Peyer's patch (tissue), 4 donors: ENCODE measurements around the gene KLK7. TPM values are rescaled to one million over a fixed set of nuclear protein-coding genes. Genes with fewer than 3 reads are reported as not detected.

ENCODE experiments used
- DNase-seq, 3 donors: peaks; one replicate each; pipeline ENCODE4 v3.0.0-alpha.2; 2017 to 2019
- H3K27ac ChIP-seq, 4 donors: fragments of 200-600 bp; sonication (generic); one replicate each; pipeline ENCODE4 v1.5.1; 2016 to 2019
- H3K27me3 ChIP-seq, 2 donors: fragments of 200-600 bp; sonication (generic); one replicate each; pipeline ENCODE4 v1.5.1; 2019
- H3K36me3 ChIP-seq, 3 donors: fragments of 200-600 bp; sonication (generic); one replicate each; pipeline ENCODE4 v1.5.1; 2016 to 2019
- H3K4me1 ChIP-seq, 4 donors: fragments of 200-600 bp; sonication (generic); one replicate each; pipeline ENCODE4 v1.5.1; 2016 to 2019
- H3K4me3 ChIP-seq, 4 donors: fragments of 200-600 bp; sonication (generic); 1 replicate in 3 of 4; 2 replicates in 1 of 4; pipeline ENCODE4 v1.5.1; 2016 to 2019; ENCODE audit warnings: mild to moderate bottlenecking in 1 of 4
- H3K9me3 ChIP-seq, 4 donors: fragments of 200-600 bp; sonication (generic); one replicate each; pipeline ENCODE4 v1.5.1; 2016 to 2019; ENCODE audit warnings: mild to moderate bottlenecking in 1 of 4
- POLR2A ChIP-seq, 2 donors: fragments of 450-650 bp; IDR thresholded peaks; one replicate each; pipeline ENCODE4 v1.5.1; 2017; ENCODE audit warnings: antibody characterized with exemption in 2 of 2, mild to moderate bottlenecking in 2 of 2, moderate library complexity in 2 of 2
- total RNA-seq, 4 donors: library from RNA; depleted of rRNA; stranded (reverse); fragments of >200 nt; gene quantifications; one replicate each; pipeline ENCODE4 v1.1.0, GENCODE V29; 2016
- TF ChIP-seq, protein P1 (sequence below), 6 experiments: fragments of 450-650 bp in 4 of 6; fragments of 200-600 bp in 2 of 6; sonication (generic) in 1 of 6; IDR thresholded peaks; one replicate each; pipeline ENCODE4 v1.5.1; 2017 to 2019; ENCODE audit warnings: antibody characterized with exemption in 6 of 6, mild to moderate bottlenecking in 3 of 6, moderate library complexity in 1 of 6

The KLK7 gene
- total RNA-seq, 4 donors from 2014 or later, result 1.2 to 9.9 TPM; not detected in 2

DNA sequence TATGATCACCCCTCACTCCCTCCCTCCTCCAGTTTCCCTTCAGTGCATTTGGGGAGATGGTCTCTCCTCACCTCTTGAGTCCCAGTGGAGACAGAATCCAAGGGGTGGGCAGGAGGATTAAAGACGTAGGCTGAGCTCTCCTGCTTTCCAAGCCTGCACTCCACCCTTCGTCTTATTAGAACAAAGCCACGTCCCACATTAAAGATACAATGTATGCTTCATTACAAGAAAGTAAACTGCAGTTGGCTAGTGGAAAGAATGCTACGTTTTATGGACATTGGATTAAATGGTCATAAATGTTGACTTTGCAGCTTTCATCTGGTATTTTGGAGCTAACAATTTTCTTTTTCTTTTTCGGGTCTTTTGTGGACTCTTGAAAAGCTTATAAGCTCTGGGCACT is 44.2 kb upstream of the KLK7 start:
- Histone ChIP-seq H3K4me1 (no peaks in the 10 kb centered on the region), H3K9me3 (no peaks in the 10 kb centered on the region), H3K27me3 (no peaks in the 10 kb centered on the region), H3K36me3 (no peaks in the 10 kb centered on the region), H3K4me3 (no peak overlapping the region), H3K27ac (no peak overlapping the region)
- no peak for DNase-seq
- TF ChIP-seq POLR2A (IDR thresholded peaks at IDR 0.05), result no peak
- TF ChIP-seq, protein P1, sequence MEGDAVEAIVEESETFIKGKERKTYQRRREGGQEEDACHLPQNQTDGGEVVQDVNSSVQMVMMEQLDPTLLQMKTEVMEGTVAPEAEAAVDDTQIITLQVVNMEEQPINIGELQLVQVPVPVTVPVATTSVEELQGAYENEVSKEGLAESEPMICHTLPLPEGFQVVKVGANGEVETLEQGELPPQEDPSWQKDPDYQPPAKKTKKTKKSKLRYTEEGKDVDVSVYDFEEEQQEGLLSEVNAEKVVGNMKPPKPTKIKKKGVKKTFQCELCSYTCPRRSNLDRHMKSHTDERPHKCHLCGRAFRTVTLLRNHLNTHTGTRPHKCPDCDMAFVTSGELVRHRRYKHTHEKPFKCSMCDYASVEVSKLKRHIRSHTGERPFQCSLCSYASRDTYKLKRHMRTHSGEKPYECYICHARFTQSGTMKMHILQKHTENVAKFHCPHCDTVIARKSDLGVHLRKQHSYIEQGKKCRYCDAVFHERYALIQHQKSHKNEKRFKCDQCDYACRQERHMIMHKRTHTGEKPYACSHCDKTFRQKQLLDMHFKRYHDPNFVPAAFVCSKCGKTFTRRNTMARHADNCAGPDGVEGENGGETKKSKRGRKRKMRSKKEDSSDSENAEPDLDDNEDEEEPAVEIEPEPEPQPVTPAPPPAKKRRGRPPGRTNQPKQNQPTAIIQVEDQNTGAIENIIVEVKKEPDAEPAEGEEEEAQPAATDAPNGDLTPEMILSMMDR (IDR thresholded peaks at IDR 0.05), result no peak

DNA sequence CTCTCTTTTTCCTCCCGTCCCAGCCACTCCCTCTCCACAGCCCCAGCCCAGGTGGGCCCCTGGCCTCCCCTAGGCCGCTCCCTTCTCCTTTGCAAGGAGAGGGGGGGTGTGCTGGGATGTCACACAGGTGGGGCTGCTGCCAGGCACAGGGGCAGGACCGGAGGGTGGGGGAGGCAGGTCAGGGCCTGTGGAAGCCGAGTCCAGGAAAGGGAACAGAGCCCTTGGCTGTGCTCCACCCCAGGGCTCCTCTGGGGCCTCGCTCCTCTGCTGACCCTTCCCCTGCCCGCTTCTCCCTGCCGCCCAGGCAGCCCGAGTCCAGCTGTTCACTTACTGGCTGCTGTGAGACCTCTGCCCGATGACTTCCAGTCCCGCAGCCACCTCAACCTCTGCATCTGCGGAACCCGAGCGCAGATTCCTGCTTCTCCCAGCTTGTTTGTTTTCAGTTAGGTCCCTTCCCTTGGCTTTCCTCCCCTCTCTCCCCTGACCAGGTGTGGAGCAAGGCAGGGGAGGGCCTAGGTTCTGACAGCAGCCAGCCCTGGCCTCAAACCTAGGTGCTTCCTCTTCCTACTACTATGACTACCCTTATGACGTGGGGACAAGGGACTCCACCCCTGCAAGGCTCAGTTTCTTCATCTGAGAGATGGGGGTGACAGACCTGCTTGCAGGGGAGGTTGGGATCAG is 43.5 kb upstream of the KLK7 start:
- H3K27ac ChIP-seq, result no peak overlapping the region

DNA sequence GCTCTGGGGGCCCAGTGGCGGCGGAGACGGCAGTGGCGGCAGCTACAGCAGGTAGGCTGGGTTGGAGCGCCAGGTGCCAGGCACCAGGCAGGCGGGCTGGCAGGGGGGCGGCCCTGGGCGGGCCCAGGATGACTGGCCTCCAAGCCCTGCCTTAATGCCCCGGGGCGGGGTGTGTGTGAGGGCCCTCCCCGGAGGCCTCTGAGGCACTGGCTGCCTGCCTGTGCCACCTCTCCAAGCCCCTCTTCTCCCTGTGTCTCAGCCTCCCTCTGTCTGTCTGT is 42.8 kb upstream of the KLK7 start, which contains the start of gene KLK11:
KLK11 (minus strand) TSS at position 63 of the 278 bp plus-strand sequence. CDS start 985 bp downstream, outside the sequence.
- no peak for TF ChIP-seq POLR2A (IDR thresholded peaks at IDR 0.05)
- TF ChIP-seq, protein P1 (IDR thresholded peaks at IDR 0.05), result no peak
- DNase-seq, result no peak
- H3K36me3 ChIP-seq, result no peaks in the 10 kb centered on the region
- H3K27ac ChIP-seq, result no peak within 1 kb of the TSS
- no peaks in the 10 kb centered on the region for H3K27me3 ChIP-seq
- no peaks in the 10 kb centered on the region for H3K9me3 ChIP-seq
- no peaks in the 10 kb centered on the region for H3K4me1 ChIP-seq
- H3K4me3 ChIP-seq, result no peak within 1 kb of the TSS

More for the DNA sequence above, 43.5 kb upstream of the KLK7 start:
- Histone ChIP-seq H3K4me3 (no peak overlapping the region), H3K4me1 (no peaks in the 10 kb centered on the region), H3K36me3 (no peaks in the 10 kb centered on the region), H3K9me3 (no peaks in the 10 kb centered on the region), H3K27me3 (no peaks in the 10 kb centered on the region)
- no peak for DNase-seq
- no peak for TF ChIP-seq POLR2A (IDR thresholded peaks at IDR 0.05)
- TF ChIP-seq, protein P1 (IDR thresholded peaks at IDR 0.05), result no peak

DNA sequence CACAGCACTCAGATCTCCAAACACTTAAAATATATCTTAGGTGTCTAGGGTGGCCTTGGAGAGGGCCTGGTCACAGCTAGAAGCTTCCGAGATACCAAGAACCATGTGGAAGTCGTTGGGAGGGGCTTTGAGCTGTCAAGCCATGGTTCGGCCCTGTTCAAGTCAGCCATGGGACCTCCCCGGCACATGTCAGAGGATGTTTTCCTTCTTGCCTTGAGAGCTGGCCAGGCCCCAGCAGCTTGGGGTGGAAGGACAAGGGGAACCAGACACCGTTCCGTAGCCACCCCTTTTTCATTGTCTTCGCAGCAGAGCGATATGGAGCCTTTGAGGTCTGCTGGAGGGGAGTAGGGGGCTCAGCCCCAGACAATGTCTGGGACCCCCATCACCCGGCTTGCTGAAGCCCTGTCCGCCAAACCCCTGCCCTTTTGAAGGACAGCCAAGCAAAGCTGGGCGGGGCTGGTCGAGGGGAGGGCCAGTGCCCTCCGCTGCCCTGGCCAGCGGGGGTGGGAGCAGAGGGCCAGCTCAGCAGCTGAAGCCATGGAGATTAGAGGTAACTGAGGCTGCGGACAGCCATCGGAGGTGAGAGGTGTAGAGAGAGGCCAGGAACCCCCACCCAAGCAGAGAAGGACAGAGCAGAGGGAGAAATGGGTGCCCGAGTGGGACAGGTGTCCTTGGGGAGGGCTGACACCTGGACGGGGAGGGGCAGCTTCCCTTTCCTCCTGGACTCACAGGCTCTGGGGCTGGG is 42.3 kb upstream of the KLK7 start:
- Histone ChIP-seq H3K4me1 (no peaks in the 10 kb centered on the region), H3K27ac (no peak overlapping the region), H3K9me3 (no peaks in the 10 kb centered on the region), H3K4me3 (no peak overlapping the region), H3K36me3 (no peaks in the 10 kb centered on the region), H3K27me3 (no peaks in the 10 kb centered on the region)
- no peak for TF ChIP-seq POLR2A (IDR thresholded peaks at IDR 0.05)
- TF ChIP-seq, protein P1 (IDR thresholded peaks at IDR 0.05), result no peak
- no peak for DNase-seq

DNA sequence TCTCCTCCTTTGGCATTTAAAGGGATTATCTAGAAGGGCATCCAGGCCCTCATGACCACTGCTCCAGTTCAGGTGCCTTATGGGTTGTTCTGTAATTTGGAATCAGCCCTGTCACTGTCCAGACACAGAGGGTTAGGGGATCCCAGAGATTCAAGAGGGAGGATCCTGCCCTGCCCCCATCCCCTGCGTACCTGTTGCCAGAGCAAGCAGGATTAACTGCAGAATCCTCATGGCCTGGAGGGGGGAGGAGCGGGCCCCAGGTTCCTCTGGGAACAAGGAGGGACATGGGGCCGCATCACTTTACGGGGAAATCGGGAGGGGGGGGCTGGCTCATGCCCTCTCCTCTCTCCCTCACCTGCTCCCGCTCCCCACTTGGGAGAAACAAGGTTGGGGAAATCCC is 41.7 kb upstream of the KLK7 start:
- H3K27me3 ChIP-seq, result no peaks in the 10 kb centered on the region

More for the DNA sequence above, 41.7 kb upstream of the KLK7 start:
- no peaks in the 10 kb centered on the region for H3K9me3 ChIP-seq
- H3K27ac ChIP-seq, result no peak overlapping the region
- DNase-seq, result no peak
- H3K4me3 ChIP-seq, result no peak overlapping the region
- no peaks in the 10 kb centered on the region for H3K36me3 ChIP-seq
- no peak for TF ChIP-seq POLR2A (IDR thresholded peaks at IDR 0.05)
- TF ChIP-seq, protein P1 (IDR thresholded peaks at IDR 0.05), result no peak
- no peaks in the 10 kb centered on the region for H3K4me1 ChIP-seq
